HEK293 (cell line): Measurements from ENCODE around the gene CENPB.

Source experiments
- YY1 ChIP-seq: fragments of 450-650 bp; formaldehyde crosslinking; IDR thresholded peaks from 2 replicates; pipeline ENCODE4 v1.5.1; 2018; ENCODE audit warnings: missing biosample characterization, missing genetic modification characterization
- ZBTB20 ChIP-seq: fragments of 450-650 bp; formaldehyde crosslinking; IDR thresholded peaks from 2 replicates; pipeline ENCODE4 v1.5.1; 2016; ENCODE audit warnings: missing biosample characterization, missing genetic modification characterization
- ZNF792 ChIP-seq: fragments of 450-650 bp; formaldehyde crosslinking; IDR thresholded peaks from 2 replicates; pipeline ENCODE4 v1.5.1; 2016; ENCODE audit warnings: missing biosample characterization, missing genetic modification characterization
- TF ChIP-seq, protein P1 (sequence below): fragments of 450-650 bp; formaldehyde crosslinking; IDR thresholded peaks from 2 replicates; pipeline ENCODE4 v1.5.1; 2016; ENCODE audit warnings: missing biosample characterization, missing genetic modification characterization
- TF ChIP-seq, protein P2 (sequence below): fragments of 450-650 bp; formaldehyde crosslinking; IDR thresholded peaks from 2 replicates; pipeline ENCODE4 v1.5.1; 2016; ENCODE audit warnings: missing biosample characterization, missing genetic modification characterization
- TF ChIP-seq, protein P3 (sequence below): fragments of 450-650 bp; formaldehyde crosslinking; IDR thresholded peaks from 2 replicates; pipeline ENCODE4 v1.5.1; 2016; ENCODE audit warnings: missing biosample characterization, missing genetic modification characterization

DNA sequence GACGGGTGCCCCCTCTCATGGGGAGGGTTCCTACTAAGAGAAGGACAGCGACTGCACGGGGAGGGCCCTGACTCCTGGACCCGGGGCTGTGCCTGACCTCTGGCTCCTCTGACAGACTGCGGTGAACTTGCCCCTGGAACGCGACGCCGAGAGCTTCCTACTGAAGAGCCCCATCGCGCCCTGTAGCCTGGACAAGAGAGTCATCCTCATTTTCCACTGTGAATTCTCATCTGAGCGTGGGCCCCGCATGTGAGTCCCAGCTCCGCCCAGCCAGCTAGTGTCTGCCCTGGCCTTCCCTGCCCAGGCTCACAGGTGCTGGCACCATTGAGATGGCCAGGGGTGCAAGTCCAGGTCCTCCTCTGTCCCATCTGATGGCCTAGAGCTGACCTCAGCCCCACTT, 16.7 kb upstream of the CENPB start:
- TF ChIP-seq, protein P1, sequence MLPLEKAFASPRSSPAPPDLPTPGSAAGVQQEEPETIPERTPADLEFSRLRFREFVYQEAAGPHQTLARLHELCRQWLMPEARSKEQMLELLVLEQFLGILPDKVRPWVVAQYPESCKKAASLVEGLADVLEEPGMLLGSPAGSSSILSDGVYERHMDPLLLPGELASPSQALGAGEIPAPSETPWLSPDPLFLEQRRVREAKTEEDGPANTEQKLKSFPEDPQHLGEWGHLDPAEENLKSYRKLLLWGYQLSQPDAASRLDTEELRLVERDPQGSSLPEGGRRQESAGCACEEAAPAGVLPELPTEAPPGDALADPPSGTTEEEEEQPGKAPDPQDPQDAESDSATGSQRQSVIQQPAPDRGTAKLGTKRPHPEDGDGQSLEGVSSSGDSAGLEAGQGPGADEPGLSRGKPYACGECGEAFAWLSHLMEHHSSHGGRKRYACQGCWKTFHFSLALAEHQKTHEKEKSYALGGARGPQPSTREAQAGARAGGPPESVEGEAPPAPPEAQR, result no peak
- TF ChIP-seq, protein P2, sequence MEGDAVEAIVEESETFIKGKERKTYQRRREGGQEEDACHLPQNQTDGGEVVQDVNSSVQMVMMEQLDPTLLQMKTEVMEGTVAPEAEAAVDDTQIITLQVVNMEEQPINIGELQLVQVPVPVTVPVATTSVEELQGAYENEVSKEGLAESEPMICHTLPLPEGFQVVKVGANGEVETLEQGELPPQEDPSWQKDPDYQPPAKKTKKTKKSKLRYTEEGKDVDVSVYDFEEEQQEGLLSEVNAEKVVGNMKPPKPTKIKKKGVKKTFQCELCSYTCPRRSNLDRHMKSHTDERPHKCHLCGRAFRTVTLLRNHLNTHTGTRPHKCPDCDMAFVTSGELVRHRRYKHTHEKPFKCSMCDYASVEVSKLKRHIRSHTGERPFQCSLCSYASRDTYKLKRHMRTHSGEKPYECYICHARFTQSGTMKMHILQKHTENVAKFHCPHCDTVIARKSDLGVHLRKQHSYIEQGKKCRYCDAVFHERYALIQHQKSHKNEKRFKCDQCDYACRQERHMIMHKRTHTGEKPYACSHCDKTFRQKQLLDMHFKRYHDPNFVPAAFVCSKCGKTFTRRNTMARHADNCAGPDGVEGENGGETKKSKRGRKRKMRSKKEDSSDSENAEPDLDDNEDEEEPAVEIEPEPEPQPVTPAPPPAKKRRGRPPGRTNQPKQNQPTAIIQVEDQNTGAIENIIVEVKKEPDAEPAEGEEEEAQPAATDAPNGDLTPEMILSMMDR (tag by site-specific recombination), result no peak
- TF ChIP-seq YY1 (tag by site-specific recombination) (no peak), ZNF792 (tag by site-specific recombination) (no peak), ZBTB20 (tag by site-specific recombination) (no peak)
- TF ChIP-seq, protein P3, sequence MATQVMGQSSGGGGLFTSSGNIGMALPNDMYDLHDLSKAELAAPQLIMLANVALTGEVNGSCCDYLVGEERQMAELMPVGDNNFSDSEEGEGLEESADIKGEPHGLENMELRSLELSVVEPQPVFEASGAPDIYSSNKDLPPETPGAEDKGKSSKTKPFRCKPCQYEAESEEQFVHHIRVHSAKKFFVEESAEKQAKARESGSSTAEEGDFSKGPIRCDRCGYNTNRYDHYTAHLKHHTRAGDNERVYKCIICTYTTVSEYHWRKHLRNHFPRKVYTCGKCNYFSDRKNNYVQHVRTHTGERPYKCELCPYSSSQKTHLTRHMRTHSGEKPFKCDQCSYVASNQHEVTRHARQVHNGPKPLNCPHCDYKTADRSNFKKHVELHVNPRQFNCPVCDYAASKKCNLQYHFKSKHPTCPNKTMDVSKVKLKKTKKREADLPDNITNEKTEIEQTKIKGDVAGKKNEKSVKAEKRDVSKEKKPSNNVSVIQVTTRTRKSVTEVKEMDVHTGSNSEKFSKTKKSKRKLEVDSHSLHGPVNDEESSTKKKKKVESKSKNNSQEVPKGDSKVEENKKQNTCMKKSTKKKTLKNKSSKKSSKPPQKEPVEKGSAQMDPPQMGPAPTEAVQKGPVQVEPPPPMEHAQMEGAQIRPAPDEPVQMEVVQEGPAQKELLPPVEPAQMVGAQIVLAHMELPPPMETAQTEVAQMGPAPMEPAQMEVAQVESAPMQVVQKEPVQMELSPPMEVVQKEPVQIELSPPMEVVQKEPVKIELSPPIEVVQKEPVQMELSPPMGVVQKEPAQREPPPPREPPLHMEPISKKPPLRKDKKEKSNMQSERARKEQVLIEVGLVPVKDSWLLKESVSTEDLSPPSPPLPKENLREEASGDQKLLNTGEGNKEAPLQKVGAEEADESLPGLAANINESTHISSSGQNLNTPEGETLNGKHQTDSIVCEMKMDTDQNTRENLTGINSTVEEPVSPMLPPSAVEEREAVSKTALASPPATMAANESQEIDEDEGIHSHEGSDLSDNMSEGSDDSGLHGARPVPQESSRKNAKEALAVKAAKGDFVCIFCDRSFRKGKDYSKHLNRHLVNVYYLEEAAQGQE (tag by site-specific recombination), result no peak
